ENCODE measurements around the gene ABCA6.
A peak's percentile ranks its signal among the peaks of the same experiment; 100 is the strongest.

ABCA6 gene

DNA sequence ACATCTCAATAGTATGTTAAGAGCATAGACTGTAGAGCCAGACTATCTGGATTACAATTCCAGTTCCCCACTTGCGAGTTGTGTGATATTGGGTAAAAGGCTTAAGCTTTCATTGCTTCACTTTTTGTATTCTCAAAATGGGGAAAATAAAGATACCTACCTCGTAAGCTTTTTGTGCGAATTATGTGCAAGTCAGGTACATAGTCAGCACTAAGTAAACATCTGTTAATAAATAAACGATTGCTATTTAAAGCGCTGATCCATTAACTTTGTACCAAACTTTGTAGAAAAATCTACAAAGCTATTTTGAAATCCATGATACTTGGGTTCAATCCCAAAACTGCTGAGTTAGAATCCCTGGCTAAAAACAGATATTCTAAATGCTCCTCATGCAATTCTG lies 19.6 kb downstream of the ABCA6 start:
- no peak overlapping the region for H3K4me3 ChIP-seq (ENCODE audit: low read depth, low read length)
- no peak for DNase-seq (ENCODE audit: low read depth)
- TF ChIP-seq, protein P1, sequence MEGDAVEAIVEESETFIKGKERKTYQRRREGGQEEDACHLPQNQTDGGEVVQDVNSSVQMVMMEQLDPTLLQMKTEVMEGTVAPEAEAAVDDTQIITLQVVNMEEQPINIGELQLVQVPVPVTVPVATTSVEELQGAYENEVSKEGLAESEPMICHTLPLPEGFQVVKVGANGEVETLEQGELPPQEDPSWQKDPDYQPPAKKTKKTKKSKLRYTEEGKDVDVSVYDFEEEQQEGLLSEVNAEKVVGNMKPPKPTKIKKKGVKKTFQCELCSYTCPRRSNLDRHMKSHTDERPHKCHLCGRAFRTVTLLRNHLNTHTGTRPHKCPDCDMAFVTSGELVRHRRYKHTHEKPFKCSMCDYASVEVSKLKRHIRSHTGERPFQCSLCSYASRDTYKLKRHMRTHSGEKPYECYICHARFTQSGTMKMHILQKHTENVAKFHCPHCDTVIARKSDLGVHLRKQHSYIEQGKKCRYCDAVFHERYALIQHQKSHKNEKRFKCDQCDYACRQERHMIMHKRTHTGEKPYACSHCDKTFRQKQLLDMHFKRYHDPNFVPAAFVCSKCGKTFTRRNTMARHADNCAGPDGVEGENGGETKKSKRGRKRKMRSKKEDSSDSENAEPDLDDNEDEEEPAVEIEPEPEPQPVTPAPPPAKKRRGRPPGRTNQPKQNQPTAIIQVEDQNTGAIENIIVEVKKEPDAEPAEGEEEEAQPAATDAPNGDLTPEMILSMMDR (IDR thresholded peaks at IDR 0.05; ENCODE audit: insufficient read depth, low read depth, low read length, missing control alignments) = no peak

DNA sequence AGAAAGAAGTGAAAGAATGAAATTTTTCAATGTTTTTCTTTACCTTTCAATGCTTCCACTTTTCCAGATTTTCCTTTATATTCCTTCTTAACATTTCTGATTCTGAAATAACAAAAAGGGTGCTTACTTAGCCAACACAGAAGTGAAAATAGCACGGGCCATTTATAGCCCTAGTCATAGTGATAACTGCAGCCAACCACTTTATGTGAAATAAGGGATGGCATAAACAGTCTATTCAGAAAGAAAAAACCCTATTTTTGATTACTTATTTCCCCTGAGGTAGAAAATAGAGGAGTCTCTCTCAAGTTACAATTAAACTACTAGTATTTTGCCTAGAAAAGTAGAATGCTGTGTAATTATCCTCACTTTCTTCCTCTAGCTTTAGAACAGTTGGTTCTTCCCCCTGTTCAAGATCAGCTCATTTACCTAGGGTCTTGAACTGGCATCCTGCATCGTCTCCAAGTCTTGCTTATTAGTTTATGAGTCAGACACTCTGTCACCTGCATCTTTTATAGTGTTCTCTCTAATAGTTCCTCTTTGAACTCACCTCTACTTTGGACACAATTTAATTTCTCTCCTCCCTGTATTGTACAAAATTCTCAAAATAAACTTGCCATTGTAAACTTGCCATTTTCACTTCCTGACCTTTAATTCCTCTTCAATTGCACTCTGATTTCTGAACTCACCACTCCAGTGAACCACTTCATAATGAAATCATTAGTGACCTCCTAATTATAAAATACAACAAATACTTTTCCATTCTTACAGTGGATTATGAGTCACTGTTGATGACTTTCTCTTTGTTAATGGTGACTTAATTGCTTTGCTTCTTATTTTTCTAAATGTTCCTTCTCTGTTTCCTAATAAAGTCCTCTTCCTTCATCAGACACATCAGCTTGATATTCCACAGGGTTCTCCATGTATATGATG lies 23.6 kb downstream of the ABCA6 start:
- H3K4me3 ChIP-seq (ENCODE audit: low read depth, low read length) = peak overlapping the region; percentile 55
- DNase-seq (ENCODE audit: low read depth) = peak; percentile 64
- TF ChIP-seq, protein P1 (IDR thresholded peaks at IDR 0.05; ENCODE audit: insufficient read depth, low read depth, low read length, missing control alignments) = no peak

DNA sequence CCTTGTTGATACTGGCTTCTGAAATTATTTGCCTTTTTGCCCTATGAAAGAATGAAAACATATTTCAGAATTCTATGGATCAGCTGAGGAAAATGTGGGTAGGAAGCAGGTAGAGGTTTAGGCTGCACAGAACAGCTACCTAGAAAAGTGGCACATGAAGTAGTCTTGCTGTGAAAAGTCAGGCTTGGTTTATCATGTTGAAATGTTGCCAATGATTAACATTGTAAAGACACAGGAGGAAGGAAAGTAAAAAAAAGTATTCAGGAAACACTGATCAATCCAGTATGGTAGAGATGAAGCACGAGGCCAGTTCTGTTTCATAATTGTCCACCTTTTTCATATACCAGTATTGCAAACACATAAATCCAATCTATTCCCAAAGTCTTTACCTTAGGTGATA lies 29.9 kb downstream of the ABCA6 start:
- no peak for DNase-seq (ENCODE audit: low read depth)
- no peak overlapping the region for H3K4me3 ChIP-seq (ENCODE audit: low read depth, low read length)
- TF ChIP-seq, protein P1 (IDR thresholded peaks at IDR 0.05; ENCODE audit: insufficient read depth, low read depth, low read length, missing control alignments) = no peak

DNA sequence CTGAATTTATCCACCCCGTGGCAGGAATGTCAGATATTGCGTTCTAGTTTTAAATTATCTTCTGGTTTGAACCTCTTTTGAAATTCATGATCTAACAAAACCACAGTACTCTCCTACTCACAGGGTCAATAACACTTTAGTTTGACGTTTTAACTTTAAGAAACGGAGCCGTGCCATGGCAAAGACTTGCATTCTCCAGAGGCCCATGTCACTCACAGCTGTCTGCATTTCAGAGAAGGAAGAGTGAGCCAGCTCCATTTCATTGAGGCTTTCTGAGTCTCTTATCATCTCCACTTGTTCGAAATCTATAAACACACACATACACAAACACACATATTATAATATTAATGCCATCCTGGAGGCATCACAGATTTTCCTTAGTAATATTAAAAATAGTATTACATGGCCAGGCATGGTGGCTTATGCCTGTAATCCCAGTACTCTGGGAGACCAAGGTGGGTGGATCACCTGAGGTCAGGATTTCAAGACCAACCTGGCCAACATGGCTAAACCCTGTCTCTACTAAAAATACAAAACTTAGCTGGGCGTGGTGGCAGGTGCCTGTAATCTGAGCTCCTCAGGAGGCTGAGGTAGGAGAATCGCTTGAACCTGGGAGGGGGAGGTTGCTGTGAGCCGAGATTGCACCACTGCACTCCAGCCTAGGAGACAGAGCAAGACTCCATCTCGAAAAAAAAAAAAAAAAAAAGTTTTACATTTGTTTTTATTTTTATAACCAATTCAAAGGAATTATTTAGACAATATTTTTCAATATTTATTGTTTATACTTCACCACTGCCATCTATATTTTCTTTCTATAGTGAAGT lies 35.6 kb downstream of the ABCA6 start:
- no peak overlapping the region for H3K4me3 ChIP-seq (ENCODE audit: low read depth, low read length)
- no peak for DNase-seq (ENCODE audit: low read depth)
- TF ChIP-seq, protein P1 (IDR thresholded peaks at IDR 0.05; ENCODE audit: insufficient read depth, low read depth, low read length, missing control alignments) = no peak

DNA sequence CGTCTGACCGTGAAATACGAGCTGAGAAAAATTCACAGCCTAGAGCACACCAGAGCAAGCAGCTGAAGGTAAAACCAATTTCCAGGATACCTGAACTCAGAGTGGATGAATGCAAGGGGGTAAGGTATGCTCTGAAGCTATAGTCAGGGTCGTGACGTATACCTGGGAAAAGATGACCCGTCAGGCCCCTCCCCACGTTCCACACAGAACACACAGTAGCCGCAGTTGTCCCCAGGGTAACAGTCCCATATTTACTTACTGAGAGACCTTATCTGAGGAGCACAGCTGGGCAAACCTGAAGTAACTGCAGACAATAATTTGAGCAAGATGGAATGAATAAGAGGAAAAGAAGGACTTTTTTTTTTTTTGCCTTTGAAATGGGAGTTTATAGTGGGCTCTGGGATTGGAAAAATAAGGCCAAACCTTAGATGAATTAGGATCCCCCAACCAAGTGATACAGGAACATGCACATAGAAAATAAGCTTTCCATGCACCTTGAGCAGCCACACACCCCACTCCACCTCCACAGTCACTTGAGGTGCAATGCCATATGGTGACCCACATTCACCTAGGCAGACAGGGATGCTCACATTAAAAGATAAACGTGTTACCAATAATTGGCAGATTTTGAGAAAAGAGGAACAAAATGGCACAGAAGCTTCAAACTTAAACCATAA lies 38.0 kb downstream of the ABCA6 start:
- TF ChIP-seq, protein P1 (IDR thresholded peaks at IDR 0.05; ENCODE audit: insufficient read depth, low read depth, low read length, missing control alignments) = no peak
- no peak overlapping the region for H3K4me3 ChIP-seq (ENCODE audit: low read depth, low read length)
- DNase-seq (ENCODE audit: low read depth) = no peak

DNA sequence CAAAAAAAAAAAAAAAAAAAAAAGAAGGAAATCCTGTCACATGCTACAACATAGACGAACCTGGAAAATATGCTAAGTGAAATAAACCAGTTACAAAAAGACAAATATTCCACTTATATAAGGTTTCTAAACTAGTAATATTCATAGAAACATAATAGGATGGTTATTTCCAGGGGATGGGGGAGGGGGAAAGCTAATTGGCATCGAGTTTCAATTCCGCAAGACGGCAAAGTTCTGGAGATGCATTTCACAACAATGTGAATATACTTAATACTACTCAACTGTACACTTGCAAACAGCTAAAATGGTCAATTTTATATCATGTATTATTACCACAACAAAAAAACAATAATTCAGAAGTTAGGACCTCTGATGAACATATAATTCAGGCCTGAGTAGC lies 43.1 kb downstream of the ABCA6 start:
- TF ChIP-seq, protein P1 (IDR thresholded peaks at IDR 0.05; ENCODE audit: insufficient read depth, low read depth, low read length, missing control alignments) = no peak
- no peak overlapping the region for H3K4me3 ChIP-seq (ENCODE audit: low read depth, low read length)
- DNase-seq (ENCODE audit: low read depth) = no peak

Data from GM12865 (cell line).